Measurements from ENCODE around the gene PSTPIP1.

PSTPIP1 gene

GRCh38 chr15:77057072-77057471 lies 62.1 kb downstream of the PSTPIP1 start:
- Histone ChIP-seq H3K9ac (ENCODE audit: low read length) (no peak overlapping the region), H3K79me2 (ENCODE audit: low read length) (peaks cover 67% of the 10 kb centered on the region)

GRCh38 chr15:77057685-77058084 lies 62.8 kb downstream of the PSTPIP1 start:
- H3K27ac ChIP-seq (ENCODE audit: low read length): no peak overlapping the region
- peaks cover 68% of the 10 kb centered on the region for H4K20me1 ChIP-seq (ENCODE audit: insufficient read depth, low read length)
- no peaks in the 10 kb centered on the region for H3K27me3 ChIP-seq (ENCODE audit: low read depth, low read length)
- no peak for TF ChIP-seq CTCF (IDR thresholded peaks at IDR 0.05; ENCODE audit: low read depth, low read length)
- no peak for TF ChIP-seq EZH2phosphoT487 (IDR thresholded peaks at IDR 0.05; ENCODE audit: low read depth)
- H2AFZ ChIP-seq (ENCODE audit: low read depth, low read length): no peak overlapping the region
- H3K36me3 ChIP-seq (replicated peaks; ENCODE audit: low read depth, low read length): peaks cover 28% of the 10 kb centered on the region
- H3K79me2 ChIP-seq (ENCODE audit: low read length): peaks cover 73% of the 10 kb centered on the region
- H3K9me3 ChIP-seq (ENCODE audit: insufficient read depth, low read length): no peaks in the 10 kb centered on the region
- H3K4me3 ChIP-seq (ENCODE audit: low read length): no peak overlapping the region
- no peak overlapping the region for H3K4me2 ChIP-seq (ENCODE audit: low read length)
- no peak overlapping the region for H3K9ac ChIP-seq (ENCODE audit: low read length)
- H3K4me1 ChIP-seq (ENCODE audit: low read length): peaks cover 17% of the 10 kb centered on the region

More at GRCh38 chr15:77057072-77057471, 62.1 kb downstream of the PSTPIP1 start:
- Histone ChIP-seq H3K4me3 (ENCODE audit: low read length) (no peak overlapping the region), H3K27me3 (ENCODE audit: low read depth, low read length) (no peaks in the 10 kb centered on the region), H3K36me3 (replicated peaks; ENCODE audit: low read depth, low read length) (peaks cover 34% of the 10 kb centered on the region), H3K27ac (ENCODE audit: low read length) (no peak overlapping the region), H3K4me2 (ENCODE audit: low read length) (no peak overlapping the region), H4K20me1 (ENCODE audit: insufficient read depth, low read length) (peaks cover 62% of the 10 kb centered on the region), H3K4me1 (ENCODE audit: low read length) (peaks cover 17% of the 10 kb centered on the region), H3K9me3 (ENCODE audit: insufficient read depth, low read length) (no peaks in the 10 kb centered on the region), H2AFZ (ENCODE audit: low read depth, low read length) (no peak overlapping the region)
- TF ChIP-seq EZH2phosphoT487 (IDR thresholded peaks at IDR 0.05; ENCODE audit: low read depth): no peak
- no peak for TF ChIP-seq CTCF (IDR thresholded peaks at IDR 0.05; ENCODE audit: low read depth, low read length)

- H3K4me1 ChIP-seq (ENCODE audit: low read length): peaks cover 17% of the 10 kb centered on the region
- no peaks in the 10 kb centered on the region for H3K9me3 ChIP-seq (ENCODE audit: insufficient read depth, low read length)
- H3K4me2 ChIP-seq (ENCODE audit: low read length): no peak overlapping the region
- peaks cover 81% of the 10 kb centered on the region for H3K79me2 ChIP-seq (ENCODE audit: low read length)
- H3K27ac ChIP-seq (ENCODE audit: low read length): no peak overlapping the region
- H3K9ac ChIP-seq (ENCODE audit: low read length): no peak overlapping the region
- H3K27me3 ChIP-seq (ENCODE audit: low read depth, low read length): no peaks in the 10 kb centered on the region
- H3K4me3 ChIP-seq (ENCODE audit: low read length): no peak overlapping the region
- TF ChIP-seq CTCF (IDR thresholded peaks at IDR 0.05; ENCODE audit: low read depth, low read length): no peak
- no peak for TF ChIP-seq EZH2phosphoT487 (IDR thresholded peaks at IDR 0.05; ENCODE audit: low read depth)
- peaks cover 72% of the 10 kb centered on the region for H4K20me1 ChIP-seq (ENCODE audit: insufficient read depth, low read length)
- H2AFZ ChIP-seq (ENCODE audit: low read depth, low read length): no peak overlapping the region
- peaks cover 26% of the 10 kb centered on the region for H3K36me3 ChIP-seq (replicated peaks; ENCODE audit: low read depth, low read length)
Observed at GRCh38 chr15:77058468-77058867, 63.5 kb downstream of the PSTPIP1 start.

GRCh38 chr15:77059786-77060361 lies 64.9 kb downstream of the PSTPIP1 start:
- Histone ChIP-seq H2AFZ (ENCODE audit: low read depth, low read length) (no peak overlapping the region), H3K9me3 (ENCODE audit: insufficient read depth, low read length) (no peaks in the 10 kb centered on the region), H3K4me2 (ENCODE audit: low read length) (peak overlapping the region; percentile 20), H3K9ac (ENCODE audit: low read length) (no peak overlapping the region), H3K27ac (ENCODE audit: low read length) (no peak overlapping the region), H3K4me1 (ENCODE audit: low read length) (peaks cover 20% of the 10 kb centered on the region), H4K20me1 (ENCODE audit: insufficient read depth, low read length) (peaks cover 83% of the 10 kb centered on the region), H3K27me3 (ENCODE audit: low read depth, low read length) (no peaks in the 10 kb centered on the region), H3K4me3 (ENCODE audit: low read length) (no peak overlapping the region), H3K79me2 (ENCODE audit: low read length) (peaks cover 93% of the 10 kb centered on the region), H3K36me3 (replicated peaks; ENCODE audit: low read depth, low read length) (peaks cover 23% of the 10 kb centered on the region)
- no peak for TF ChIP-seq EZH2phosphoT487 (IDR thresholded peaks at IDR 0.05; ENCODE audit: low read depth)
- TF ChIP-seq CTCF (IDR thresholded peaks at IDR 0.05; ENCODE audit: low read depth, low read length): no peak
